Right lobe of liver (tissue), 6 donors: ENCODE measurements around the gene DYNLRB1. TPM values are rescaled to one million over a fixed set of nuclear protein-coding genes. Genes with fewer than 3 reads are reported as not detected.

Source experiments
- ATAC-seq, 4 donors: fragments of 200-7000 bp; cut with Tn5 transposase; one replicate each; pipeline ENCODE4 v1.9.1; 2020; ENCODE audit warnings: mild to moderate bottlenecking in 4 of 4, moderate library complexity in 4 of 4
- DNase-seq, 3 donors: peaks; one replicate each; pipeline ENCODE4 v3.0.0-alpha.2; 2020
- H3K27ac ChIP-seq, 3 donors: fragments of 200-600 bp; one replicate each; pipeline ENCODE4 v1.8.0; 2022
- H3K27me3 ChIP-seq, 2 donors: fragments of 200-600 bp; one replicate each; pipeline ENCODE4 v1.8.0; 2022
- H3K36me3 ChIP-seq, 4 donors: fragments of 200-600 bp; sonication (generic) in 1 of 4; one replicate each; pipeline versions ENCODE4 v1.5.1 to v1.8.0; 2017 to 2022; ENCODE audit warnings: control low read depth in 1 of 4
- H3K4me1 ChIP-seq, 4 donors: fragments of 200-600 bp; sonication (generic) in 1 of 4; one replicate each; pipeline versions ENCODE4 v1.5.1 to v1.8.0; 2017 to 2022; ENCODE audit warnings: control low read depth in 1 of 4
- H3K4me3 ChIP-seq, 3 donors: fragments of 200-600 bp; one replicate each; pipeline ENCODE4 v1.8.0; 2022
- H3K9me3 ChIP-seq, 4 donors: fragments of 200-600 bp; sonication (generic) in 1 of 4; one replicate each; pipeline versions ENCODE4 v1.5.1 to v1.8.0; 2017 to 2022; ENCODE audit warnings: control low read depth in 1 of 4
- POLR2A ChIP-seq: fragments of 450-650 bp; IDR thresholded peaks from one replicate; pipeline ENCODE4 v1.6.1; 2017; ENCODE audit warnings: antibody characterized with exemption, mild to moderate bottlenecking
- WGBS: methylation state at CpG from one replicate; pipeline ENCODE4 v1.1.6; 2018; ENCODE audit warnings: low coverage, low lambda C conversion rate; ENCODE audit not compliant: insufficient coverage; ENCODE audit errors: missing lambda C conversion rate; 5-methylcytosine and 5-hydroxymethylcytosine counted together
- intact Hi-C, 2 donors: fragments of 100-400 bp; cut with DNase I; formaldehyde crosslinking; loops; one replicate each; pipeline versions ENCODE4 v1.11.2 to v1.14.1; 2022
- total RNA-seq, 6 experiments: library from RNA; depleted of rRNA in 2 of 6; stranded (reverse); fragments of >200 nt in 2 of 6; fragmentation: NEBNext Ultra II Directional in 3 of 6; extraction: Animal tissue kit (Norgen Biotek cat#: 25700) in 3 of 6; gene quantifications; one replicate each; pipeline versions ENCODE4 v1.1.0 to v1.2.4, GENCODE V29; 2016 to 2023
- TF ChIP-seq, protein P1 (sequence below), 4 donors: fragments of 200-600 bp in 3 of 4; fragments of 450-650 bp in 1 of 4; IDR thresholded peaks; one replicate each; pipeline versions ENCODE4 v1.5.1 to v1.8.0; 2016 to 2022; ENCODE audit warnings: antibody characterized with exemption in 4 of 4, mild to moderate bottlenecking in 2 of 4
- donor health status: DM: no; HTN: yes; CAD: no.
- donor health status: DM: no; HTN: no; CAD: no.
- donor health status: DM: no; HTN: no; CAD: no.
- donor health status: DM: no; HTN: yes; CAD: no.
- donor health status: DM: no; HTN: yes; CAD: no.

DYNLRB1 gene
- total RNA-seq, 6 experiments from 2014 or later, result 34.8 to 84.3 (median 42.7) TPM

DNA sequence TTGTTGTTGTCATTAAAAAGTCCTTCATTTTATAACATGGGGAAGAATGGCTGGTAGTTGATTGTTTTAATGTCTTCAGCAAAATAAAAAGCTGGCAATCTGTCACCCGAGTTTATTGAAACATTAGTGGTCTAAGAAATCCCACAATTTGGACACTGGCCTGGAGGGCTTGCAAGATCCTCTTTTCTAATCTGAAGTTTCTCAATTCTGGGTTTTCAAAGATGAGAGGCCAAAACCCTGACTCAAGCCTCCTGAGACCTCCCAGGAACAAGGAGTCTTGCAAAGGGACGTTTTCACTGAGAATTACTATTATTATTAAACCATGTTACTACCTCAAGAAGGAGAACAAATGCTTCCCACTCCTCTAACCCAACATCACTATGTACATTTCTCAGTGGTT lies 61.8 kb downstream of the DYNLRB1 start:
- WGBS, result 52% methylated on average over 2 of the region's 2 CpGs
- Histone ChIP-seq H3K4me3 (no peak overlapping the region), H3K27me3 (no peaks in the 10 kb centered on the region), H3K36me3 (peaks cover 0 to 3% (median 0%) of the 10 kb centered on the region in 4 donors), H3K27ac (no peak overlapping the region), H3K9me3 (no peaks in the 10 kb centered on the region), H3K4me1 (no peaks in the 10 kb centered on the region)
- no peak for ATAC-seq
- DNase-seq, result no peak
- intact Hi-C loops, result no loop called here
- no peak for TF ChIP-seq POLR2A
- TF ChIP-seq, protein P1, sequence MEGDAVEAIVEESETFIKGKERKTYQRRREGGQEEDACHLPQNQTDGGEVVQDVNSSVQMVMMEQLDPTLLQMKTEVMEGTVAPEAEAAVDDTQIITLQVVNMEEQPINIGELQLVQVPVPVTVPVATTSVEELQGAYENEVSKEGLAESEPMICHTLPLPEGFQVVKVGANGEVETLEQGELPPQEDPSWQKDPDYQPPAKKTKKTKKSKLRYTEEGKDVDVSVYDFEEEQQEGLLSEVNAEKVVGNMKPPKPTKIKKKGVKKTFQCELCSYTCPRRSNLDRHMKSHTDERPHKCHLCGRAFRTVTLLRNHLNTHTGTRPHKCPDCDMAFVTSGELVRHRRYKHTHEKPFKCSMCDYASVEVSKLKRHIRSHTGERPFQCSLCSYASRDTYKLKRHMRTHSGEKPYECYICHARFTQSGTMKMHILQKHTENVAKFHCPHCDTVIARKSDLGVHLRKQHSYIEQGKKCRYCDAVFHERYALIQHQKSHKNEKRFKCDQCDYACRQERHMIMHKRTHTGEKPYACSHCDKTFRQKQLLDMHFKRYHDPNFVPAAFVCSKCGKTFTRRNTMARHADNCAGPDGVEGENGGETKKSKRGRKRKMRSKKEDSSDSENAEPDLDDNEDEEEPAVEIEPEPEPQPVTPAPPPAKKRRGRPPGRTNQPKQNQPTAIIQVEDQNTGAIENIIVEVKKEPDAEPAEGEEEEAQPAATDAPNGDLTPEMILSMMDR (IDR thresholded peaks at IDR 0.05), result no peak

DNA sequence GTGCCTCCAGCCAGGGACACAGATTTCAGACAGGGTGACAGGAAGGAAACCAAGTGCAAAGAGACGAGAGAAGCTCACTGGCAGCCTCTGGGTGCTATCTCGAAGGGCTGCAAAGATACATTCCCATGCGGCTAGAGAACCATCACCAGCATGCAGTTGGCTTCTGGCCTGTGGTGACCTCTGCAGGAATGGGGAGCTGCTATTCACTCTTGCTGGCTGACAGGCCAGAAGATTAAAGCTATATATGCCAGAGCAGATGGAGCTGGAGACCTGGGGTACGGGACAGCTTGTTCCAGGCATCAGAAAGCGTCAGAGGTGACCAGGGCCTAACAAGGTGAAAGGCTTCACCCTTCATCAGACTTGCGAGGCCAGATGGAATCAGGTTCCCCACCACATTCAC lies 62.3 kb downstream of the DYNLRB1 start:
- Histone ChIP-seq H3K27ac (no peak overlapping the region), H3K36me3 (peaks cover 0 to 3% (median 0%) of the 10 kb centered on the region in 4 donors)
- DNase-seq, result no peak

DNA sequence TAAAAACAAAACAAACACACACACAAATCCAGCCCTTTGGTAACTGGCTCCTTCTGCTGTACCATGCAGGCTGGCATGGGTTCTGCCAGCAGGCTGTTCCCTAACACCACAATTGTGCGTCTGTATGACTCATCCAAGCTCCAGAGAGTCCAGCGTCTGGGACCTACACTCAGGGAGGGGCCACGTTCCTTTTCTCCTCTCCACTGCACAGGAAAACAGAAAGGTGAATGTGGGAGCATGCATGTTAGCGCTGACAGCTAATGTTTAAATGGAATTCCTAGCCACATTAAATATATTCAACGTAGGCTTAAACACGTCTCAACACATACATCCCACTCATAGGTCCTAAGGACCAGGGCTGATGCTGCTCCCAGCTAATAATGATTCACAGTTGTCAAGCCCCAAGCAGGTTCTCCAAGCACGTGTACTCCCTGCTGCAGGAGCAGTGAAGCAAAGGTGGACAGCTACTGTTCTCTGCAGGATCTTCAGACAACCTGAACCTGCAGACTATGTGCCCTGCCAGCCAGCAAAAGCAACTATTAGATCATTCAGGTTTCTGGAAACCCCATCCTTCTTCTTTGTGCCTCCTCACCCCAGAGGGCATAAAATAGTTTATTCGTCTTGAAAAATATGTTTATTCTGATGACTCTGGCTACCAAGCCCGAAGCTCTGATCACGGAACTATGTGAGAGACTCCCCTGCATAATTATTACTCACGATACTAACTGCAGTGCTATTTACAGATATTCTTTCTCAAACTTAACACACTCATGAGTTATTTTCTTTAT lies 63.2 kb downstream of the DYNLRB1 start:
- no peaks in the 10 kb centered on the region for H3K9me3 ChIP-seq
- 79% methylated on average over 10 of the region's 11 CpGs for WGBS
- ATAC-seq (peak in 3 of 4 donors; percentile 26 to 75 (median 63)), DNase-seq (no peak)
- H3K27ac ChIP-seq, result no peak overlapping the region
- H3K4me1 ChIP-seq, result no peaks in the 10 kb centered on the region
- H3K4me3 ChIP-seq, result no peak overlapping the region
- intact Hi-C loops, result no loop called here
- TF ChIP-seq, protein P1 (IDR thresholded peaks at IDR 0.05), result peak; percentile 11 to 29 (median 20)
- no peak for TF ChIP-seq POLR2A
- H3K36me3 ChIP-seq, result peaks cover 0 to 3% (median 0%) of the 10 kb centered on the region in 4 donors
- H3K27me3 ChIP-seq, result no peaks in the 10 kb centered on the region

More for the DNA sequence above, 62.3 kb downstream of the DYNLRB1 start:
- H3K27me3 ChIP-seq, result no peaks in the 10 kb centered on the region
- intact Hi-C loops, result no loop called here
- WGBS, result 69% methylated on average over 2 of the region's 6 CpGs
- H3K9me3 ChIP-seq, result no peaks in the 10 kb centered on the region
- no peak for ATAC-seq
- H3K4me3 ChIP-seq, result no peak overlapping the region
- no peaks in the 10 kb centered on the region for H3K4me1 ChIP-seq
- TF ChIP-seq, protein P1 (IDR thresholded peaks at IDR 0.05), result no peak
- TF ChIP-seq POLR2A, result no peak

DNA sequence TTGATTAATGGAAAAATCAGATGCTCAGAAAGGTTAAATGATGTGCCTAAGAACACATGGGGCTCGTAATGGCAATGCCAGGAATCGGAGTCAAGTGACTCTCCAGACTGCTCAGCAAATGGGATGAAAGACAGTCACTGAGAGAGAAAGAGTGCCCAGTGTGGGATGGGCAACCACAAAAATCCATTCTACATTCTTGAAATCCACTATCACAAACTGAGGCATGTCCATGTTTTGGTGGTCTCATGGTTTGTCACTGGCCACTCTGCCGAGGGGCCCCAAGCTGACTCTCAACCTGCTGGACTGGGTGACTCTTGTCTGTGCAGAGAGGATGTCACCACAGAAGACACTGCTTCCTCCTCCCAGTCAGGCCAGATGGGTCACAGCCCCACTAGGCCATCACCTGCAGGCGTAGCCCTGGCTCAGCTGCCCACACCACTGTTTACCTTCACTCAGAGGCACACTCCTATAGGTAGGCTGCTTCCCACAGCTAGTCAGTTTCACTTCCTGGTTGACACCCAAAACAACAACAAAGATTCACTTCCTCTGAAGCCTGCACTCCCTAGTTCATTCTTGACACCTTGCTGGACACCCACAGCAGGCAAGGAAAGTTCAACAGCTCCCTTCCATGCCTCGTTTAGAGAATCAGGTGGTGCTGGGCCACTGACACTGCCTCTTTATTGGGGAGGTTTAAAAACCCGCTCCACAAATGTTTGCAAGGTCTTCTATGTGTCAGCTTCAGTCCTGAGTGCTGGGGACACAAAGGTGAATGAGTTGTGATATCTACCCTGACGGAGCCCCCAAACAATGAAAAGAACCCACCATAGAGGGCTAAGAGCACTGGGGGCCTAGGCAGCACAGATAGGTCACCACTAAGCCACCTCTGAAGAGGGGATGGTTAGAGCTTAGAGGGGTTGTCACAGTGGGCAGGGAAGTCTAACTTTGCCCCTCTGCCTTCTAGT lies 64.0 kb downstream of the DYNLRB1 start:
- no peak overlapping the region for H3K27ac ChIP-seq
- TF ChIP-seq, protein P1 (IDR thresholded peaks at IDR 0.05), result no peak
- TF ChIP-seq POLR2A, result no peak
- H3K9me3 ChIP-seq, result no peaks in the 10 kb centered on the region
- intact Hi-C loops, result no loop called here
- no peak overlapping the region for H3K4me3 ChIP-seq
- no peaks in the 10 kb centered on the region for H3K27me3 ChIP-seq
- H3K4me1 ChIP-seq, result no peaks in the 10 kb centered on the region
- WGBS, result 87% methylated on average over 4 of the region's 7 CpGs
- DNase-seq (no peak), ATAC-seq (peak in 3 of 4 donors; percentile 25 to 40 (median 40))
- peaks cover 0 to 3% (median 0%) of the 10 kb centered on the region in 4 donors for H3K36me3 ChIP-seq
